Epithelial cell of proximal tubule (primary cell): ENCODE data around the gene NXN. TPM values are rescaled to one million over a fixed set of nuclear protein-coding genes. Genes with fewer than 3 reads are reported as not detected.
"Not testable (repeated sequence)": the region's sequence is repeated elsewhere in the genome, so short reads cannot be mapped to it uniquely, and the experiment has no call there.

ENCODE experiments used
- DNase-seq: peaks from one replicate; pipeline ENCODE4 v3.0.0-alpha.2; 2011; ENCODE audit warnings: low read depth
- H3K4me3 ChIP-seq: 2 replicates; pipeline ENCODE4 v1.5.1; 2011; ENCODE audit warnings: low read depth, mild to moderate bottlenecking, low read length
- CTCF ChIP-seq: conservative IDR thresholded peaks from 2 replicates; pipeline ENCODE4 v1.5.1; 2012; ENCODE audit warnings: low read depth, mild to moderate bottlenecking, low read length
- total RNA-seq: library from RNA; depleted of rRNA; stranded (reverse); fragments of >200 nt; gene quantifications from 2 replicates; pipeline ENCODE4 v1.2.3, GENCODE V29; 2015

NXN gene
- total RNA-seq, 1 donor from 2014 or later = 31.1 TPM

- no peak for DNase-seq
- H3K4me3 ChIP-seq = no peak overlapping the region
- no peak for TF ChIP-seq CTCF
Observed at GRCh38 chr17:876272-876671, 103.3 kb downstream of the NXN start.

- not testable (repeated sequence) for DNase-seq, H3K4me3 ChIP-seq
Observed at GRCh38 chr17:874590-874989, 105.0 kb downstream of the NXN start.

DNA sequence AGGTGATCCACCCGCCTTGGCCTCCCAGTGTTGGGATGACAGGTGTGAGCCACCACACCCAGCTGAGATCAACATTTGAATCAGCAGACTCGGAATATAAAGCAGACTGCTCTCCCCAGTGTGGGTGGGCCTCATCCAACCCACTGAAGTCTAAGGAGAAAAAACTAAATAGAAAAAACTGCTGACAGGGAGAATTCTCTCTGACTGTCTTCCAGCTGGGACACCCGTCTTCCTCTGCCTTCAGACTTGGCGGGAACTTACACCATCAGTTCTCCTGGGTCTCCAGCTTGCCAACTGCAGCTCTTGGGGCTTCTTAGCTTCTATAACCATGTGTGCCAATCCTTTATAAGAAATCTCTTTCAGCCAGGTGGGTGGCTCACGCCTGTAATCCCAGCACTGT lies 106.7 kb downstream of the NXN start:
- DNase-seq = no peak
- no peak for TF ChIP-seq CTCF
- H3K4me3 ChIP-seq = no peak overlapping the region

GRCh38 chr17:871751-872519 lies 107.6 kb downstream of the NXN start:
- TF ChIP-seq CTCF = no peak
- no peak for DNase-seq

DNA sequence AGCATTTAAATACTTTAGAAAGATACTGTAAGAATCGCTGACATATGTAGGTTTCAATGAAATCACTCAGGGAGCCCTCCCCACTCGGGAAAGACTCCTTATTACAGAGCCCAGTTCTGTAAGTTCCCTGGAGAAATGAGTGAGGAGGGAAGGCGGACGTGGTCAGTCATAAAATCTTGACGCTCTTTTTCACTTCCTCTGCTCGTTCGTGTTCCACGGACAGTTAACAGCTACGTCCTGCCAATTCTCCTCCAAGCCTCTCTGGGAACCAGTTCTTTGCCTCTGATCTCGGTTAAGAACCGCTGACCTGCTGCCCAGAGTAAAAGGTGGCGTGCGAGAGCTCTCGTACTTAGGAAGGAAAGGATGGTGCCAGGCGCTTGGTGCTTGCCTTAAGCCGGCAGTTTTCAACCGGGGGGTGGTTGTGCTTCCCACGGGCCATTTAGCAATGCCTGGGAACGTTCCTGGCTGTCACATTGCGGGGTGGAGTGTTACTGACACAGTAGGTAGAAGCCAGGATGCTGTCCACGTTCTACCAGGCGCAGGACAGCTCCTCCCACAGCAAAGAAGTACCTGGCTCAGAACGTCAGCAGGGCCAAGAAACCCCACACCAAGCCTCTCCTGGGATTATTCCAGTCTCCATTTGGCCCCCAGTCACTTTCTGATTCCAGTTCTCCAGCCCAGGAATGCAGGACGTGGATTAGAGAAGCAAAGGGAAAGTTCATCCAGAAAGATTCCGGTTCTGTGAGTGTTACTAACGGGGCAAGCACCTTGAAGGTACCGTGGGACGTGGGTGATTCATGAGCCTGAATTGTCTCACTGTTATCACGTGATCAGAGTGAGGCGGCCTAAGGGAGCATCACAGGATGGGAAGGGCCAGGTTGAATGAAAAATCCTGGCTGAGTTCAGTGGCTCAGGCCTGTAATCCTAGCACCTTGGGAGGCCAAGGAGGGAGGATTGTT lies 109.7 kb downstream of the NXN start:
- TF ChIP-seq CTCF = no peak
- no peak overlapping the region for H3K4me3 ChIP-seq
- DNase-seq = peak; percentile 57

More at GRCh38 chr17:871751-872519, 107.6 kb downstream of the NXN start:
- no peak overlapping the region for H3K4me3 ChIP-seq

GRCh38 chr17:869086-869485 lies 110.5 kb downstream of the NXN start:
- no peak overlapping the region for H3K4me3 ChIP-seq
- TF ChIP-seq CTCF = no peak
- DNase-seq = no peak

DNA sequence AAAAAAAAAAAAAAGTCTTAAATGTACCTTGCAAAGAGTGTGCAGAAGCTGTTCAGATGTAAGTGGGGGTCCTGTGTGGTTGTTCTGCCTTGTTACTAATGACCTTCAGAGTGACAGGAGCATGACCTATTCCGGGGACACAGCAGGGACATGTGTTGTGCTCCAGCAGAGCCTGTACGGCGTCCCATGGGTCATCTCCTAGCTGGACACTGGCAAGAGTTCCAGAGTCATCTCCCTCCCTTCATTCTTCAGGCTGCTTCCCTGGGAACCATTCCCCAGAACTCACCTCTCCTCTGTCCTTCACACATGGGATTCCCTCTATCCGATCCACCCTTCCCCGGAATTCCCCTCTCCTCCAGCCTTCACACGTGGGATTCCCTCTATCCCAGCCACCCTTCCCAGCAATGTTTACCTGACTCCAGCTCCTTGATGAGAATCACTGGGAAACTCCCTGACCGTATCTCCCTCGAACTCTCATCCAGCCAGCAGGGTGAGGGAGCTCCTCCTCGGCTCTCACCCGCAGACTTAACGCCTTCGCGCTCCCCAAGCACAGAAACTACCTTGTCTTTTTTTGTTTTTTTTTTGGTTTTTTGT lies 111.6 kb downstream of the NXN start:
- DNase-seq = peak; percentile 29
- H3K4me3 ChIP-seq = no peak overlapping the region
- TF ChIP-seq CTCF = no peak

DNA sequence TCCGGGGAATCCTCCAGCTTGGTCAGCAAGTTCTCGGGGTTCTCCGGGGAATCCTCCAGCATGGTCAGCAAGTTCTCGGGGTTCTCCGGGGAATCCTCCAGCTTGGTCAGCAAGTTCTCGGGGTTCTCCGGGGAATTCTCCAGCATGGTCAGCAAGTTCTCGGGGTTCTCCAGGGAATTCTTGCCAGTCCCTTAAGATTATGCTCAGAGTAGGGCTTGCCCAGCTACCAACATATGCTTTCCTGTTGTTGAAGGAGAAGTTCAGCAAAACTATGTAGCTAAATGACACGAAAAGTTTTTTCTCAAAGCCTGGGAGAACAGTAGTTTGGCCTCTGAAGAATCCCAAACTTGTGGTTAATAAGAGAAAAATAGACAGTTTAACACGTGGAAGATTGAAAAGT lies 112.3 kb downstream of the NXN start:
- not testable (repeated sequence) for H3K4me3 ChIP-seq, DNase-seq
